GM10266 (cell line): ENCODE measurements around the gene APOL3.
"Not testable (repeated sequence)": the region's sequence is repeated elsewhere in the genome, so short reads cannot be mapped to it uniquely, and the experiment has no call there.

Source experiments
- DNase-seq: peaks from one replicate; pipeline ENCODE4 v3.0.0; 2012; ENCODE audit errors: extremely low spot score
- CTCF ChIP-seq: IDR thresholded peaks from 2 replicates; pipeline ENCODE4 v1.5.1; 2012; ENCODE audit warnings: mild to moderate bottlenecking, low read depth; ENCODE audit not compliant: control insufficient read depth, insufficient read depth; ENCODE audit errors: missing control alignments

Gene APOL3

GRCh38 chr22:36124666-36125065 is 35.9 kb downstream of the APOL3 start:
- no peak for TF ChIP-seq CTCF
- no peak for DNase-seq

- TF ChIP-seq CTCF = peak; percentile 96
- DNase-seq = peak; percentile 86
Observed at GRCh38 chr22:36123673-36124630, 36.6 kb downstream of the APOL3 start.

- not testable (repeated sequence) for DNase-seq
Observed at GRCh38 chr22:36120621-36121351, 39.8 kb downstream of the APOL3 start.

- no peak for DNase-seq
- no peak for TF ChIP-seq CTCF
Observed at GRCh38 chr22:36117053-36117554, 43.5 kb downstream of the APOL3 start.

- DNase-seq = no peak
- no peak for TF ChIP-seq CTCF
Observed at GRCh38 chr22:36116127-36116526, 44.4 kb downstream of the APOL3 start.

- DNase-seq = no peak
- no peak for TF ChIP-seq CTCF
Observed at GRCh38 chr22:36113121-36113520, 47.4 kb downstream of the APOL3 start.

GRCh38 chr22:36111316-36111715 is 49.2 kb downstream of the APOL3 start:
- no peak for DNase-seq
- TF ChIP-seq CTCF = no peak
